Measurements from ENCODE around the gene ELMOD3. TPM values are rescaled to one million over a fixed set of nuclear protein-coding genes. Genes with fewer than 3 reads are reported as not detected.

The ELMOD3 gene
- total and polyA plus RNA-seq, 7 donors = 16.0 to 33.2 (median 18.9) TPM

- Histone ChIP-seq H3K36me3 (ENCODE audit: insufficient read depth in 1 of 2, low read depth in 1 of 2) (no peaks in the 10 kb centered on the region), H3K4me1 (peaks cover 20% of the 10 kb centered on the region), H3K4me3 (no peak overlapping the region), H3K27me3 (ENCODE audit: insufficient read depth in 3 of 3, low read length in 2 of 3) (no peaks in the 10 kb centered on the region), H3K9me3 (no peaks in the 10 kb centered on the region), H3K27ac (no peak overlapping the region)
- DNase-seq (peak in 1 of 2 donors; percentile 52), ATAC-seq (no peak)
- no peak for TF ChIP-seq CTCF (IDR thresholded peaks at IDR 0.05)
- intact Hi-C loops (cut with DNase I) = loop anchor here in 1 of 2 donors (2.0 kb wide), 1 partner anchor 127 kb away; no protein-coding TSS in a partner anchor
- 83 to 97% (median 94%) methylated on average over 2 of the region's 2 CpGs for WGBS, 3 donors
Measured at GRCh38 chr2:85429924-85430289, 75.3 kb downstream of the ELMOD3 start.

DNA sequence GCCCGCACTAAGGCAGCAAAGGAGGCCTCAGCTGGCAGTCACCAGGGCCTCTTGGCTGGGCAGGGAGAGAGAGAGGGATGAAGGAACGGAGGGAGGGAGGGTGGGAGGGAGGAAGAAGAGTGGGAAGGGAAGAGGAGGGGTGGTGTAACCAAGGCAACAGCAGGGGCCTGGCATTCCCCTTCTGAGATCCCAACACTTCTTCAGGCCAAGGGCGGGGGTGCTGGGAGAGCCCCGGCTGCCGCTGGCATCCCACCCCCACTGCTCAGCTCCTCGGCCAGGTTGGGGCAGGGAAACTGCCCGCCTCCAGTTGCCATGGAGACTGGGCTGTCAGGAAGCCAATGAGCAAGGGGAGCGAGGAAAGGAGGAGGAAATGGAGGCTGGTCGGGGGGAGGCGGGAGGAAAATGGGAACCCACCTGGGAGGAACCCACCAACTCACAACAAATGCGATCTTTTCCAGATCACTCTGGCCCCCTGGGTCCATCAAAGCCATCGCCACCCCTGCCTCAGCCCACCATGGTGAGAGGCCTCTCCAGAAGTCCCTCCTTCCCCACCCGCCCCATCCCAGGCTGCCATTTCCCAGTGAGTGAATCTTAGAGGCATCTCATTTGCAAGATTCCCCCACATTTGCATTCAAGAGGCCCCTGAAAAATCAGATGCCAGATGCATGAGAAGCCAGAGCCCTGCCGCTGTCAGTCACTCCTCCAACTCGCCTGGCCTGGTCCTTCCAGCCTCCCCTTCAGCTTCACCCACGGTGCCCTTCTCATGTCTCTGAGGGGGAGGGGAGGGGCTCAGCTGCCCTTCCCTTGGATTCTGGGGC, 76.4 kb downstream of the ELMOD3 start:
- ATAC-seq (no peak), DNase-seq (no peak)
- Histone ChIP-seq H3K4me1 (peaks cover 24% of the 10 kb centered on the region), H3K27me3 (ENCODE audit: insufficient read depth in 3 of 3, low read length in 2 of 3) (no peaks in the 10 kb centered on the region), H3K9me3 (no peaks in the 10 kb centered on the region), H3K36me3 (ENCODE audit: insufficient read depth in 1 of 2, low read depth in 1 of 2) (no peaks in the 10 kb centered on the region), H3K27ac (peak overlapping the region; percentile 50), H3K4me3 (no peak overlapping the region)
- intact Hi-C loops (cut with DNase I) = no loop called here
- WGBS, 3 donors = 70 to 76% (median 71%) methylated on average over 13 to 16 of the region's 16 CpGs
- no peak for TF ChIP-seq CTCF (IDR thresholded peaks at IDR 0.05)

GRCh38 chr2:85431570-85432205, 77.1 kb downstream of the ELMOD3 start:
- DNase-seq = peak in 1 of 2 donors; percentile 63
- peak; percentile 17 to 45 (median 30) for ATAC-seq
- no peaks in the 10 kb centered on the region for H3K27me3 ChIP-seq (ENCODE audit: insufficient read depth in 3 of 3, low read length in 2 of 3)
- intact Hi-C loops (cut with DNase I) = loop anchor here in 1 of 2 donors (2.0 kb wide), 1 partner anchor 73 kb away; no protein-coding TSS in a partner anchor
- H3K27ac ChIP-seq = peak overlapping the region; percentile 50
- WGBS, 3 donors = 49 to 76% (median 52%) methylated on average over 10 of the region's 10 CpGs
- H3K36me3 ChIP-seq (ENCODE audit: insufficient read depth in 1 of 2, low read depth in 1 of 2) = no peaks in the 10 kb centered on the region
- TF ChIP-seq CTCF (IDR thresholded peaks at IDR 0.05) = no peak
- H3K9me3 ChIP-seq = no peaks in the 10 kb centered on the region
- H3K4me1 ChIP-seq = peaks cover 24% of the 10 kb centered on the region
- no peak overlapping the region for H3K4me3 ChIP-seq

GRCh38 chr2:85433511-85434089, 79.0 kb downstream of the ELMOD3 start:
- WGBS, 3 donors = 16 to 22% (median 20%) methylated on average over 6 of the region's 6 CpGs
- Histone ChIP-seq H3K27ac (peak overlapping the region; percentile 78), H3K4me3 (peak overlapping the region; percentile 2), H3K4me1 (peaks cover 42% of the 10 kb centered on the region), H3K27me3 (ENCODE audit: insufficient read depth in 3 of 3, low read length in 2 of 3) (no peaks in the 10 kb centered on the region), H3K36me3 (ENCODE audit: insufficient read depth in 1 of 2, low read depth in 1 of 2) (no peaks in the 10 kb centered on the region), H3K9me3 (no peaks in the 10 kb centered on the region)
- DNase-seq (peak; percentile 92 to 97), ATAC-seq (peak; percentile 78 to 86 (median 81))
- intact Hi-C loops (cut with DNase I) = loop anchor here in 1 of 2 donors (2.0 kb wide), 1 partner anchor 71 kb away; no protein-coding TSS in a partner anchor
- TF ChIP-seq CTCF (IDR thresholded peaks at IDR 0.05) = no peak
